WTC11 (cell line): ENCODE measurements around the gene NR1H2. TPM values are rescaled to one million over a fixed set of nuclear protein-coding genes. Genes with fewer than 3 reads are reported as not detected.

Experiments
- AR ChIP-seq: fragments of 250-450 bp; sonication (Bioruptor Pico); IDR thresholded peaks from 2 replicates; pipeline ENCODE4 v1.9.0; 2021; ENCODE audit warnings: mild to moderate bottlenecking
- ATF2 ChIP-seq: sonication (generic); formaldehyde crosslinking; IDR thresholded peaks from 2 replicates; pipeline ENCODE4 v1.8.1; 2022; ENCODE audit warnings: low read depth, missing genetic modification reagents, borderline replicate concordance
- ATF3 ChIP-seq: sonication (generic); formaldehyde crosslinking; conservative IDR thresholded peaks from 2 replicates; pipeline ENCODE4 v1.8.1; 2022; ENCODE audit warnings: mild to moderate bottlenecking, missing genetic modification reagents
- CREB1 ChIP-seq: sonication (generic); formaldehyde crosslinking; IDR thresholded peaks from 2 replicates; pipeline ENCODE4 v1.8.0; 2023; ENCODE audit warnings: mild to moderate bottlenecking, missing genetic modification reagents
- EMX1 ChIP-seq: fragments of 250-450 bp; sonication (Bioruptor Pico); IDR thresholded peaks from 2 replicates; pipeline ENCODE4 v1.8.0; 2021; ENCODE audit warnings: mild to moderate bottlenecking
- ERG ChIP-seq: fragments of 250-450 bp; sonication (Bioruptor Pico); IDR thresholded peaks from 2 replicates; pipeline ENCODE4 v1.8.0; 2021; ENCODE audit warnings: mild to moderate bottlenecking
- ESRRA ChIP-seq: sonication (generic); formaldehyde crosslinking; IDR thresholded peaks from 2 replicates; pipeline ENCODE4 v1.8.1; 2022; ENCODE audit warnings: mild to moderate bottlenecking, missing genetic modification reagents, borderline replicate concordance
- FOXJ3 ChIP-seq: sonication (generic); formaldehyde crosslinking; IDR thresholded peaks from 2 replicates; pipeline ENCODE4 v1.9.0; 2021; ENCODE audit warnings: missing genetic modification reagents, mild to moderate bottlenecking, borderline replicate concordance
- GRHL2 ChIP-seq: fragments of 250-450 bp; sonication (Bioruptor Pico); IDR thresholded peaks from 2 replicates; pipeline ENCODE4 v1.8.0; 2022; ENCODE audit warnings: mild to moderate bottlenecking, moderate library complexity; ENCODE audit not compliant: insufficient replicate concordance, severe bottlenecking
- GTF2I ChIP-seq: fragments of 250-450 bp; sonication (Bioruptor Pico); conservative IDR thresholded peaks from 2 replicates; pipeline ENCODE4 v1.4.0; 2021; ENCODE audit warnings: mild to moderate bottlenecking
- JUN ChIP-seq: sonication (generic); formaldehyde crosslinking; IDR thresholded peaks from 2 replicates; pipeline ENCODE4 v1.8.0; 2023; ENCODE audit warnings: mild to moderate bottlenecking, missing genetic modification reagents
- KAT7 ChIP-seq: sonication (generic); formaldehyde crosslinking; IDR thresholded peaks from 2 replicates; pipeline ENCODE4 v1.8.1; 2023; ENCODE audit warnings: missing genetic modification reagents, mild to moderate bottlenecking, borderline replicate concordance
- MAX ChIP-seq: sonication (generic); formaldehyde crosslinking; IDR thresholded peaks from 2 replicates; pipeline ENCODE4 v1.8.0; 2022; ENCODE audit warnings: mild to moderate bottlenecking, missing genetic modification reagents
- MYBL2 ChIP-seq: sonication (generic); formaldehyde crosslinking; IDR thresholded peaks from 2 replicates; pipeline ENCODE4 v1.8.1; 2023; ENCODE audit warnings: mild to moderate bottlenecking, moderate library complexity, missing genetic modification reagents
- NFATC4 ChIP-seq: fragments of 250-450 bp; sonication (Bioruptor Pico); IDR thresholded peaks from 2 replicates; pipeline ENCODE4 v1.9.0; 2021; ENCODE audit warnings: mild to moderate bottlenecking
- NFE2L1 ChIP-seq: sonication (generic); formaldehyde crosslinking; IDR thresholded peaks from 2 replicates; pipeline ENCODE4 v1.8.1; 2023; ENCODE audit warnings: missing genetic modification reagents
- NR1H2 ChIP-seq: sonication (generic); formaldehyde crosslinking; IDR thresholded peaks from 2 replicates; pipeline ENCODE4 v1.9.0; 2021; ENCODE audit warnings: mild to moderate bottlenecking, moderate library complexity, missing genetic modification reagents
- SMAD3 ChIP-seq: sonication (generic); formaldehyde crosslinking; IDR thresholded peaks from 2 replicates; pipeline ENCODE4 v1.8.0; 2022; ENCODE audit warnings: missing genetic modification reagents, mild to moderate bottlenecking, borderline replicate concordance
- SOX15 ChIP-seq: fragments of 250-450 bp; sonication (Bioruptor Pico); IDR thresholded peaks from 2 replicates; pipeline ENCODE4 v1.9.0; 2021; ENCODE audit warnings: mild to moderate bottlenecking
- TEAD1 ChIP-seq: sonication (generic); formaldehyde crosslinking; IDR thresholded peaks from 2 replicates; pipeline ENCODE4 v1.8.0; 2022; ENCODE audit warnings: mild to moderate bottlenecking, missing genetic modification reagents
- TEAD4 ChIP-seq: sonication (generic); formaldehyde crosslinking; IDR thresholded peaks from 2 replicates; pipeline ENCODE4 v1.8.0; 2022; ENCODE audit warnings: mild to moderate bottlenecking, missing genetic modification reagents
- TP53 ChIP-seq: sonication (generic); formaldehyde crosslinking; IDR thresholded peaks from 2 replicates; pipeline ENCODE4 v1.8.1; 2023; ENCODE audit warnings: mild to moderate bottlenecking, missing genetic modification reagents
- ZNF532 ChIP-seq: fragments of 250-450 bp; sonication (Bioruptor Pico); IDR thresholded peaks from 2 replicates; pipeline ENCODE4 v1.9.0; 2021; ENCODE audit warnings: mild to moderate bottlenecking, borderline replicate concordance
- ZSCAN18 ChIP-seq: fragments of 250-450 bp; sonication (Bioruptor Pico); IDR thresholded peaks from 2 replicates; pipeline ENCODE4 v2.1.2; 2022; ENCODE audit warnings: mild to moderate bottlenecking, moderate library complexity
- total RNA-seq: library from RNA; stranded (reverse); gene quantifications from 3 replicates; pipeline ENCODE4 v1.2.3, GENCODE V29; 2021

The NR1H2 gene
- total RNA-seq, 1 experiment from 2014 or later, result 45.8 TPM

GRCh38 chr19:50383852-50384684 is 7.8 kb downstream of the NR1H2 start, which contains the start of gene POLD1 (continued):
- 0 out of 2 replicates have a peak, but pooled peaks have one; percentile 21 for TF ChIP-seq ZNF532 (CRISPR knock-in tag)
- TF ChIP-seq KAT7 (CRISPR knock-in tag), result no peak
- no peak for TF ChIP-seq ATF3
- TF ChIP-seq NFATC4 (CRISPR knock-in tag), result peak; percentile 83; the same call in 1 of the 2 replicates
- TF ChIP-seq MYBL2 (CRISPR knock-in tag), result peak; percentile 69; the same call in 1 of the 2 replicates
- TF ChIP-seq TP53 (CRISPR knock-in tag), result no peak
- TF ChIP-seq CREB1 (CRISPR knock-in tag), result no peak
- TF ChIP-seq SOX15 (CRISPR knock-in tag), result no peak
- peak; percentile 67; the same call in 1 of the 2 replicates for TF ChIP-seq AR (CRISPR knock-in tag)
- TF ChIP-seq ZSCAN18, result no peak
- TF ChIP-seq NR1H2 (CRISPR knock-in tag), result no peak
- TF ChIP-seq EMX1, result no peak; the same call in 1 of the 2 replicates
- no peak for TF ChIP-seq ATF2 (CRISPR knock-in tag)
- no peak for TF ChIP-seq SMAD3 (CRISPR knock-in tag)
- no peak for TF ChIP-seq GRHL2 (CRISPR knock-in tag)
- no peak for TF ChIP-seq TEAD4 (CRISPR knock-in tag)
- TF ChIP-seq GTF2I (CRISPR knock-in tag), result no peak
- peak; percentile 79 for TF ChIP-seq MAX
- TF ChIP-seq JUN (CRISPR knock-in tag), result no peak
- TF ChIP-seq TEAD1 (CRISPR knock-in tag), result peak; percentile 71
- no peak for TF ChIP-seq ESRRA (CRISPR knock-in tag)
- no peak for TF ChIP-seq FOXJ3 (CRISPR knock-in tag)
- TF ChIP-seq NFE2L1 (CRISPR knock-in tag), result 0 out of 2 replicates have a peak, but pooled peaks have one; percentile 10
- peak; percentile 21; the same call in 1 of the 2 replicates for TF ChIP-seq ERG
